ENCODE data around the gene PTPRD.

PTPRD gene

GRCh38 chr9:10274175-10274574 lies 338.6 kb downstream of the PTPRD start (continued):
- no peak for TF ChIP-seq ZNF175 (tag by site-specific recombination; IDR thresholded peaks at IDR 0.05)
- TF ChIP-seq ZNF239 (tag by site-specific recombination; IDR thresholded peaks at IDR 0.05): no peak

DNA sequence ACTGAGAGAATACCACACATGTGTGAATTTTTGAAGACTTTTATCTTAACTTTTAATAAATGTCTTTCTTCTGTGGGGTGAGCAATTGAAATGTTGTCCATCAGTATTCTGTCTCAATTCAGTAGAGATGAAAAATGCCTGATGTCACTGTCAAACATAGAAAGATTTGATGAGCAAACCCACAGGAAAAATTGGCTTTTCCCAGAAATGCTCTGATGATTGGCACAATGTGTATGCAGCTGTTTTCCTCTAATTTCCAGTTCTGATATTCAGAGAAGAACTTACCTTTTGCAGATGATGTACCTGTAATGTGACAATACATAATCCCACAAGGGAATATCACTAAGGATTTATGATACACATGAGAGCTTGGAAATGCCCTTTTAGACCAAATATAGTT lies 340.0 kb downstream of the PTPRD start:
- no peaks in the 10 kb centered on the region for H3K36me3 ChIP-seq (ENCODE audit: control insufficient read depth in 2 of 2, insufficient read depth in 1 of 2, low read length in 2 of 2)
- H3K4me3 ChIP-seq (ENCODE audit: low read depth, low read length): no peak overlapping the region
- no peak overlapping the region for H3K27ac ChIP-seq (ENCODE audit: extremely low read depth, low read depth, low read length)
- CTCF ChIA-PET: interaction anchor here (1.0 to 1.1 kb wide), 2 partner anchors 211 to 275 kb away, joined by 3 read pairs; no protein-coding TSS in a partner anchor
- POLR2A ChIA-PET: no interaction called here
- TF ChIP-seq FEZF1 (tag by site-specific recombination; IDR thresholded peaks at IDR 0.05): no peak
- no peak for TF ChIP-seq IKZF3 (tag by site-specific recombination; IDR thresholded peaks at IDR 0.05)
- no peak for TF ChIP-seq ZNF211 (tag by site-specific recombination; IDR thresholded peaks at IDR 0.05; ENCODE audit: low read depth)
- TF ChIP-seq ZBTB1 (tag by site-specific recombination; IDR thresholded peaks at IDR 0.05): no peak
- TF ChIP-seq ZNF560 (tag by site-specific recombination; IDR thresholded peaks at IDR 0.05; ENCODE audit: borderline replicate concordance): no peak
- no peak for TF ChIP-seq PRDM1 (tag by site-specific recombination; IDR thresholded peaks at IDR 0.05)
- TF ChIP-seq, protein P1, sequence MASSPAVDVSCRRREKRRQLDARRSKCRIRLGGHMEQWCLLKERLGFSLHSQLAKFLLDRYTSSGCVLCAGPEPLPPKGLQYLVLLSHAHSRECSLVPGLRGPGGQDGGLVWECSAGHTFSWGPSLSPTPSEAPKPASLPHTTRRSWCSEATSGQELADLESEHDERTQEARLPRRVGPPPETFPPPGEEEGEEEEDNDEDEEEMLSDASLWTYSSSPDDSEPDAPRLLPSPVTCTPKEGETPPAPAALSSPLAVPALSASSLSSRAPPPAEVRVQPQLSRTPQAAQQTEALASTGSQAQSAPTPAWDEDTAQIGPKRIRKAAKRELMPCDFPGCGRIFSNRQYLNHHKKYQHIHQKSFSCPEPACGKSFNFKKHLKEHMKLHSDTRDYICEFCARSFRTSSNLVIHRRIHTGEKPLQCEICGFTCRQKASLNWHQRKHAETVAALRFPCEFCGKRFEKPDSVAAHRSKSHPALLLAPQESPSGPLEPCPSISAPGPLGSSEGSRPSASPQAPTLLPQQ (tag by site-specific recombination; IDR thresholded peaks at IDR 0.05): no peak
- TF ChIP-seq ZNF670 (tag by site-specific recombination; IDR thresholded peaks at IDR 0.05; ENCODE audit: low read depth): no peak
- TF ChIP-seq, protein P2, sequence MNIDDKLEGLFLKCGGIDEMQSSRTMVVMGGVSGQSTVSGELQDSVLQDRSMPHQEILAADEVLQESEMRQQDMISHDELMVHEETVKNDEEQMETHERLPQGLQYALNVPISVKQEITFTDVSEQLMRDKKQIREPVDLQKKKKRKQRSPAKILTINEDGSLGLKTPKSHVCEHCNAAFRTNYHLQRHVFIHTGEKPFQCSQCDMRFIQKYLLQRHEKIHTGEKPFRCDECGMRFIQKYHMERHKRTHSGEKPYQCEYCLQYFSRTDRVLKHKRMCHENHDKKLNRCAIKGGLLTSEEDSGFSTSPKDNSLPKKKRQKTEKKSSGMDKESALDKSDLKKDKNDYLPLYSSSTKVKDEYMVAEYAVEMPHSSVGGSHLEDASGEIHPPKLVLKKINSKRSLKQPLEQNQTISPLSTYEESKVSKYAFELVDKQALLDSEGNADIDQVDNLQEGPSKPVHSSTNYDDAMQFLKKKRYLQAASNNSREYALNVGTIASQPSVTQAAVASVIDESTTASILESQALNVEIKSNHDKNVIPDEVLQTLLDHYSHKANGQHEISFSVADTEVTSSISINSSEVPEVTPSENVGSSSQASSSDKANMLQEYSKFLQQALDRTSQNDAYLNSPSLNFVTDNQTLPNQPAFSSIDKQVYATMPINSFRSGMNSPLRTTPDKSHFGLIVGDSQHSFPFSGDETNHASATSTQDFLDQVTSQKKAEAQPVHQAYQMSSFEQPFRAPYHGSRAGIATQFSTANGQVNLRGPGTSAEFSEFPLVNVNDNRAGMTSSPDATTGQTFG (tag by site-specific recombination; IDR thresholded peaks at IDR 0.05; ENCODE audit: borderline replicate concordance): no peak
- TF ChIP-seq ZNF280C (tag by site-specific recombination; IDR thresholded peaks at IDR 0.05): no peak
- TF ChIP-seq ZNF561 (tag by site-specific recombination; IDR thresholded peaks at IDR 0.05; ENCODE audit: borderline replicate concordance): no peak
- TF ChIP-seq ZNF114 (tag by site-specific recombination; IDR thresholded peaks at IDR 0.05): no peak
- TF ChIP-seq ZIC2 (tag by site-specific recombination; IDR thresholded peaks at IDR 0.05): no peak
- no peak for TF ChIP-seq MYNN (tag by site-specific recombination; IDR thresholded peaks at IDR 0.05; ENCODE audit: borderline replicate concordance)
- no peaks in the 10 kb centered on the region for H3K9me3 ChIP-seq (ENCODE audit: control insufficient read depth, insufficient read depth, low read depth, low read length)
- no peaks in the 10 kb centered on the region for H3K4me1 ChIP-seq (ENCODE audit: control insufficient read depth, insufficient read depth, low read length)

DNA sequence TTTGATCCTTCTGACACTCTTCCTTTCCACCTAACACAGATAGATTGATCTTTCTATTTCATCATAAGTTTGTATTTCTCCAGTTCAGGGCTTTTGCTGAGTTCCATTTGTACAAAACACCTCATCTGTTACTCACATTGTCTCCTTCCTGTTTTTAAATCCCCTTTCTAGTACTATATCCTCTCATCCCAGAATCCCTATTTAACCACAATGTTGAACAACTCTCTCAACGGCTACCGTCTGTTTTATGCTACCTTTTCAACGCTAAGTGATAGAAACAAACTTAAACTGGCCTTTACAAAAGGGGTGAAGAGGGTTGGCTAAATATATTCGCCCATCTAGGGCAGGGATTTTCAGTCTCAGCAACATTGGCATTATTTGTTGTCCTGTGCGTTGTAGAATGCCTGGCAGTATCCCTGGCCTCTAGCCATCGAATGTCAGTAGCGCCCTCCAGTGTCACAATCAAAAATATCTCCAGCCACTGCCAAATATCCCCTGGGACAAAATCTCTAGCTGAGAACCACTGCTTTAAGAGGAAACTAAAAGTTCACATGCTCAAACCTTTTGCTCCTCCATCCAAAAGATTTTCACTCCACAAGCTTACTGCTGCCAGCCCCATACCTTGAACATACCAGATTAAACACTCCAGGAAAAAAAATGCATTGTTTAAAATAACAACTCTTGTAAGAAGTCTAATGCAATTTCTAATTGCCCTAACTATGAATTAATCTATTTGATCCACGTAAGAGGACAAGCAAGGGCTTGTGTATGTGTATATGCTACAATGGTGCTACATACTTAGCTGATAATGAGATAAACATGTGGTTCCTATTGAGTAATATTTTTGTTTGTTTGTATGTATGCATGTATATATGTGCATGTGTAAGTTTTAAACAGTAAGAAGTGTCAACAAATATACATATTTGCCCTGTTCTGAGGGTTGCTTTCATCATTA lies 344.0 kb downstream of the PTPRD start:
- Histone ChIP-seq H3K36me3 (ENCODE audit: control insufficient read depth in 2 of 2, insufficient read depth in 1 of 2, low read length in 2 of 2) (no peaks in the 10 kb centered on the region), H3K4me1 (ENCODE audit: control insufficient read depth, insufficient read depth, low read length) (no peaks in the 10 kb centered on the region), H3K4me3 (ENCODE audit: low read depth, low read length) (no peak overlapping the region), H3K27ac (ENCODE audit: extremely low read depth, low read depth, low read length) (no peak overlapping the region), H3K9me3 (ENCODE audit: control insufficient read depth, insufficient read depth, low read depth, low read length) (no peaks in the 10 kb centered on the region)
- POLR2A ChIA-PET: no interaction called here
- CTCF ChIA-PET: interaction anchor here (0.6 to 2.9 kb wide), 16 partner anchors 9 to 999 kb away, joined by 3 to 14 read pairs (median 5); no protein-coding TSS in a partner anchor
- TF ChIP-seq ZNF654 (tag by site-specific recombination; IDR thresholded peaks at IDR 0.05; ENCODE audit: low read depth): peak; percentile 44
- TF ChIP-seq ZNF112 (tag by site-specific recombination; IDR thresholded peaks at IDR 0.05): no peak
- TF ChIP-seq ZNF391 (tag by site-specific recombination; IDR thresholded peaks at IDR 0.05; ENCODE audit: borderline replicate concordance, low read depth): no peak
- TF ChIP-seq ZNF140 (tag by site-specific recombination; IDR thresholded peaks at IDR 0.05): no peak
- no peak for TF ChIP-seq YY1 (tag by site-specific recombination; IDR thresholded peaks at IDR 0.05)
